Endothelial cell of umbilical vein (primary cell): Measurements from ENCODE around the gene RWDD4. TPM values are rescaled to one million over a fixed set of nuclear protein-coding genes. Genes with fewer than 3 reads are reported as not detected.

Source experiments
- BruUV-seq: library from RNA; stranded (reverse); fragments of 400-500 nt; replicated peaks from 2 replicates; lab custom pipeline; 2021; lab: Mats Ljungman, UMichigan
- CTCF ChIA-PET: fragments of 300-600, 350-600 bp; sonication (Branson Sonifier 250); formaldehyde crosslinking; loops from one replicate; lab custom pipeline; 2021; ENCODE audit warnings: antibody characterized with exemption, inconsistent platforms; lab: Charles Lee
- POLR2A ChIA-PET: fragments of 300-600, 350-600 bp; sonication (Branson Sonifier 250); formaldehyde crosslinking; loops from one replicate; lab custom pipeline; 2021; ENCODE audit warnings: antibody characterized with exemption, inconsistent platforms; lab: Charles Lee
- DNase-seq: peaks from one replicate; pipeline ENCODE4 v3.0.0-alpha.2; 2011; ENCODE audit warnings: low read depth, low spot score
- FAIRE-seq: peaks from 2 replicates; lab custom pipeline; 2011; peaks lifted over from hg19 to GRCh38; lab: Jason Lieb, UNC
- H2AFZ ChIP-seq: 2 replicates; pipeline ENCODE4 v1.6.0; 2012; ENCODE audit warnings: low read depth, low read length, control low read depth, inconsistent platforms
- H3K27ac ChIP-seq: 2 replicates; pipeline ENCODE4 v1.5.1; 2011; ENCODE audit warnings: low read depth, mild to moderate bottlenecking, control low read depth, low read length, moderate library complexity; ENCODE audit not compliant: insufficient read depth
- H3K27me3 ChIP-seq, 2 experiments: 2 replicates each; pipeline versions ENCODE4 v1.6.0 to v1.6.1; 2011; ENCODE audit warnings: low read length in 2 of 2, mixed read lengths in 1 of 2; ENCODE audit not compliant: control insufficient read depth in 2 of 2, insufficient read depth in 2 of 2
- H3K36me3 ChIP-seq, 2 experiments: 2 replicates in 1 of 2; 3 replicates in 1 of 2; pipeline ENCODE4 v1.5.1; 2011; ENCODE audit warnings: low read length in 2 of 2, mild to moderate bottlenecking in 1 of 2, moderate library complexity in 1 of 2; ENCODE audit not compliant: control insufficient read depth in 2 of 2, insufficient read depth in 2 of 2; ENCODE audit errors: extremely low read depth in 1 of 2
- H3K4me1 ChIP-seq: 3 replicates; pipeline ENCODE4 v1.5.1; 2011; ENCODE audit warnings: mild to moderate bottlenecking, low read length; ENCODE audit not compliant: control insufficient read depth, insufficient read depth; ENCODE audit errors: extremely low read depth
- H3K4me2 ChIP-seq: 2 replicates; pipeline ENCODE4 v1.6.1; 2011; ENCODE audit warnings: low read length, control low read depth, mixed read lengths; ENCODE audit not compliant: insufficient read depth
- H3K4me3 ChIP-seq, 3 experiments: fragments of 200-600 bp in 1 of 3; sonication (generic), shearing (Covaris generic) in 1 of 3; replicated peaks in 1 of 3; 2 replicates each; pipeline ENCODE4 v1.5.1; 2011 to 2016; ENCODE audit warnings: control low read depth in 3 of 3, low read length in 3 of 3, mild to moderate bottlenecking in 2 of 3, inconsistent platforms in 1 of 3, low read depth in 1 of 3, moderate library complexity in 1 of 3; ENCODE audit not compliant: insufficient read depth in 1 of 3
- H3K79me2 ChIP-seq: 2 replicates; pipeline ENCODE4 v1.6.0; 2012; ENCODE audit warnings: low read length, inconsistent platforms; ENCODE audit not compliant: control insufficient read depth, insufficient read depth
- H3K9ac ChIP-seq: replicated peaks from 2 replicates; pipeline ENCODE3; 2011; ENCODE audit warnings: low read length, control low read depth; ENCODE audit not compliant: insufficient read depth; ENCODE audit errors: extremely low read depth
- H3K9me1 ChIP-seq: replicated peaks from 3 replicates; pipeline ENCODE4 v1.6.0; 2011; ENCODE audit warnings: mild to moderate bottlenecking, low read length; ENCODE audit not compliant: control insufficient read depth, insufficient read depth; ENCODE audit errors: extremely low read depth
- H3K9me3 ChIP-seq: replicated peaks from 2 replicates; pipeline ENCODE4 v1.5.1; 2012; ENCODE audit warnings: low read length, inconsistent platforms; ENCODE audit not compliant: control insufficient read depth, insufficient read depth
- H4K20me1 ChIP-seq: replicated peaks from 2 replicates; pipeline ENCODE3; 2011; ENCODE audit warnings: mild to moderate bottlenecking, low read length; ENCODE audit not compliant: control insufficient read depth, insufficient read depth; ENCODE audit errors: extremely low read depth
- CTCF ChIP-seq, 2 donors: IDR thresholded peaks; 1 replicate in 1 of 2; 2 replicates in 1 of 2; pipeline ENCODE4 v1.5.1; 2011; ENCODE audit warnings: low read length in 2 of 2, mild to moderate bottlenecking in 2 of 2, moderate library complexity in 2 of 2, control low read depth in 1 of 2, inconsistent platforms in 1 of 2, low read depth in 1 of 2; ENCODE audit not compliant: insufficient read depth in 1 of 2; ENCODE audit errors: extremely low read depth in 1 of 2
- EZH2 ChIP-seq: IDR thresholded peaks from 2 replicates; pipeline ENCODE4 v1.6.1; 2012; ENCODE audit warnings: borderline replicate concordance, low read depth, mild to moderate bottlenecking, moderate library complexity, low read length, inconsistent platforms; ENCODE audit not compliant: severe bottlenecking
- FOS ChIP-seq: IDR thresholded peaks from 2 replicates; pipeline ENCODE4 v1.6.1; 2011; ENCODE audit warnings: mild to moderate bottlenecking, low read length, moderate library complexity, borderline replicate concordance; ENCODE audit not compliant: insufficient read depth
- GATA2 ChIP-seq: IDR thresholded peaks from 2 replicates; pipeline ENCODE4 v1.7.0; 2011; ENCODE audit warnings: low read depth, mild to moderate bottlenecking, moderate library complexity, mixed read lengths, low read length; ENCODE audit not compliant: insufficient read length, insufficient read depth
- JUN ChIP-seq: IDR thresholded peaks from 2 replicates; pipeline ENCODE4 v1.6.1; 2011; ENCODE audit warnings: borderline replicate concordance, low read depth; ENCODE audit not compliant: insufficient read length, insufficient read depth
- MAX ChIP-seq: IDR thresholded peaks from 2 replicates; pipeline ENCODE4 v1.6.1; 2011; ENCODE audit not compliant: insufficient read depth, insufficient read length
- MYC ChIP-seq: IDR thresholded peaks from one replicate; pipeline ENCODE4 v1.6.1; 2011; ENCODE audit warnings: mild to moderate bottlenecking, low read depth, low read length
- POLR2A ChIP-seq: IDR thresholded peaks from 2 replicates; pipeline ENCODE4 v1.6.1; 2012; ENCODE audit warnings: low read depth, mild to moderate bottlenecking, control low read depth, low read length
- POLR2AphosphoS5 ChIP-seq: IDR thresholded peaks from 2 replicates; pipeline ENCODE4 v1.6.1; 2012; ENCODE audit warnings: low read depth, mild to moderate bottlenecking, control low read depth, low read length, moderate library complexity; ENCODE audit not compliant: insufficient read depth
- dilution Hi-C: fragments of 300-500 bp; cut with MboI; formaldehyde crosslinking; loops from one replicate; pipeline ENCODE4 v1.15.0; 2019; ENCODE audit warnings: low sequenced_read_pairs; ENCODE audit not compliant: extremely low pct_ligation_motif_present
- intact Hi-C: fragments of 100-400 bp; cut with micrococcal nuclease; formaldehyde crosslinking; loops from one replicate; pipeline ENCODE4 v1.10.0; 2022
- polyA plus RNA-seq, 4 experiments: library from polyadenylated mRNA; depleted of rRNA in 3 of 4; stranded (reverse) in 3 of 4; unstranded in 1 of 4; fragments of >200 nt; gene quantifications; 2 replicates each; pipeline versions ENCODE4 v1.2.1 to v1.2.3, GENCODE V29; 2011 to 2012; ENCODE audit warnings: missing spikeins in 1 of 4
- total RNA-seq: library from RNA; stranded (reverse); gene quantifications from 2 replicates; pipeline ENCODE4 v1.2.3, GENCODE V29; 2021

Gene RWDD4
- total and polyA plus RNA-seq, 2 donors (not counting 3 experiments of a cell fraction or from before 2014, with no cell fraction given), result 4.9 to 16.6 TPM

GRCh38 chr4:183659872-183660242 is 872 bp upstream of the RWDD4 start:
- dilution Hi-C loops, result no loop called here
- Histone ChIP-seq H3K9me3 (no peaks in the 10 kb centered on the region), H3K4me3 (peak overlapping the region; percentile 27 to 69 (median 51)), H3K9ac (peak overlapping the region; percentile 66), H2AFZ (peak overlapping the region; percentile 37), H4K20me1 (no peaks in the 10 kb centered on the region), H3K27ac (peak overlapping the region; percentile 52), H3K27me3 (no peaks in the 10 kb centered on the region), H3K79me2 (peaks cover 34% of the 10 kb centered on the region), H3K4me1 (peaks cover 13% of the 10 kb centered on the region), H3K9me1 (no peaks in the 10 kb centered on the region), H3K36me3 (peaks cover 0 to 3% of the 10 kb centered on the region in 2 experiments), H3K4me2 (peak overlapping the region; percentile 88)
- TF ChIP-seq MYC, result no peak
- no peak for TF ChIP-seq POLR2AphosphoS5
- no peak for TF ChIP-seq CTCF (IDR thresholded peaks at IDR 0.05; ENCODE audit: extremely low read depth in 1 of 2, insufficient read depth in 1 of 2, low read depth in 1 of 2, low read length in 2 of 2)
- no peak for TF ChIP-seq POLR2A
- no peak for TF ChIP-seq FOS
- TF ChIP-seq MAX, result no peak
- TF ChIP-seq JUN, result no peak
- no peak for TF ChIP-seq GATA2
- no peak for TF ChIP-seq EZH2
- POLR2A ChIA-PET, result no interaction called here
- BruUV-seq, result TSS peak; percentile 56
- CTCF ChIA-PET, result interaction anchor here (0.6 to 1.7 kb wide), 7 partner anchors 10 to 214 kb away, joined by 3 to 6 read pairs (median 4); no protein-coding TSS in a partner anchor
- FAIRE-seq (peak; percentile 54), DNase-seq (no peak)
- intact Hi-C loops, result loop anchor here (1.0 kb wide), 4 partner anchors 23 to 216 kb away; partner anchors contain the start of gene CDKN2AIP
